Heart left ventricle (tissue), 13 donors: ENCODE results near the gene VDR.

ENCODE experiments used
- POLR2A ChIP-seq, 2 donors: fragments of 450-650 bp; IDR thresholded peaks; one replicate each; pipeline ENCODE4 v1.6.1; 2017; ENCODE audit warnings: antibody characterized with exemption in 2 of 2, mild to moderate bottlenecking in 2 of 2, moderate library complexity in 2 of 2
- TF ChIP-seq, protein P1 (sequence below), 12 donors: fragments of 200-600 bp; sonication (generic) in 4 of 12; IDR thresholded peaks; one replicate each; pipeline versions ENCODE4 v1.5.0 to v1.8.0; 2018 to 2022; ENCODE audit warnings: antibody characterized with exemption in 12 of 12, mild to moderate bottlenecking in 5 of 12
- donor health status: ischemic (EF 13 %, LVEDD 7.1; RV severe dilation, severe dysfunction).
- donor health status: DM: no; HTN: yes; CAD: no.
- donor health status: DM: no; HTN: no; CAD: no.
- donor health status: ischemic (EF 25% LVEDD 6.9; RV normal size, moderate dysfunction).
- donor health status: ischemic (EF 25% LVEDD 5.7; RV mildly dilated, moderate dysfunction).
- donor health status: ischemic (EF 35%, LVEDD 5.7; RV mildly dilated, moderate dysfunction).
- donor health status: nonischemic (EF 11% LVEDD 7.7; RV severe dilation, severe dysfunction).
- donor health status: DM: yes; HTN: yes; CAD: no.
- donor health status: PGD.
- donor health status: ischemic (EF 29% LVEDD 5.4; RV normal size, mild dysfunction).
- donor health status: nonischemic (EF 23%, LVEDD 6.1; RV moderate dilation, normal function).

DNA sequence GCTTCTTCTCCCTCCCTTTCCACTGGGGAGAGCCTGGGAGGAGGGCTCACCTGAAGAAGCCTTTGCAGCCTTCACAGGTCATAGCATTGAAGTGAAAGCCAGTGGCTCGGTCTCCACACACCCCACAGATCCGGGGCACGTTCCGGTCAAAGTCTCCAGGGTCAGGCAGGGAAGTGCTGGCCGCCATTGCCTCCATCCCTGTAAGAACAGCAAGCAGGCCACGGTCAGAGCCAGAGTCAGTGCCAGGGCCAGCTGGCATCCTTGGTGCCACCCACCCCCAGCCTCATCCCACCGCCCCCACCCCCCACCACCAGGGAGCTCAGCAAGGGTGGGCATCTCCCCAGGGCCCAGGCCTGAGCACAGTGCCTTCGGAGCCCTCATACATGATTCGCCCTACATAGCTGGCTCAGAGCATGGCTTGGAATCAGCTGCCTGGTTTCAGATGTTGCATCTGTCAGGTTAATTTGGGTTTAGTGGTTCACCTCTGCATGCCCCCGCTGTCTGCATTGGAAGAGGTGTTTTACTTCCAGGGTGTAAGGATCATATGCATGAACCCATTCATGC lies 25.8 kb downstream of the VDR start:
- TF ChIP-seq POLR2A (IDR thresholded peaks at IDR 0.05): no peak
- TF ChIP-seq, protein P1, sequence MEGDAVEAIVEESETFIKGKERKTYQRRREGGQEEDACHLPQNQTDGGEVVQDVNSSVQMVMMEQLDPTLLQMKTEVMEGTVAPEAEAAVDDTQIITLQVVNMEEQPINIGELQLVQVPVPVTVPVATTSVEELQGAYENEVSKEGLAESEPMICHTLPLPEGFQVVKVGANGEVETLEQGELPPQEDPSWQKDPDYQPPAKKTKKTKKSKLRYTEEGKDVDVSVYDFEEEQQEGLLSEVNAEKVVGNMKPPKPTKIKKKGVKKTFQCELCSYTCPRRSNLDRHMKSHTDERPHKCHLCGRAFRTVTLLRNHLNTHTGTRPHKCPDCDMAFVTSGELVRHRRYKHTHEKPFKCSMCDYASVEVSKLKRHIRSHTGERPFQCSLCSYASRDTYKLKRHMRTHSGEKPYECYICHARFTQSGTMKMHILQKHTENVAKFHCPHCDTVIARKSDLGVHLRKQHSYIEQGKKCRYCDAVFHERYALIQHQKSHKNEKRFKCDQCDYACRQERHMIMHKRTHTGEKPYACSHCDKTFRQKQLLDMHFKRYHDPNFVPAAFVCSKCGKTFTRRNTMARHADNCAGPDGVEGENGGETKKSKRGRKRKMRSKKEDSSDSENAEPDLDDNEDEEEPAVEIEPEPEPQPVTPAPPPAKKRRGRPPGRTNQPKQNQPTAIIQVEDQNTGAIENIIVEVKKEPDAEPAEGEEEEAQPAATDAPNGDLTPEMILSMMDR (IDR thresholded peaks at IDR 0.05): no peak
